GM12891 (cell line): ENCODE measurements around the gene CUL4A.

Experiments
- POLR2A ChIP-seq: IDR thresholded peaks from 2 replicates; pipeline ENCODE4 v1.6.1; 2011; ENCODE audit warnings: low read depth, low read length, control low read depth
- TAF1 ChIP-seq: IDR thresholded peaks from 2 replicates; pipeline ENCODE4 v1.6.1; 2011; ENCODE audit warnings: low read depth, low read length, control low read depth

DNA sequence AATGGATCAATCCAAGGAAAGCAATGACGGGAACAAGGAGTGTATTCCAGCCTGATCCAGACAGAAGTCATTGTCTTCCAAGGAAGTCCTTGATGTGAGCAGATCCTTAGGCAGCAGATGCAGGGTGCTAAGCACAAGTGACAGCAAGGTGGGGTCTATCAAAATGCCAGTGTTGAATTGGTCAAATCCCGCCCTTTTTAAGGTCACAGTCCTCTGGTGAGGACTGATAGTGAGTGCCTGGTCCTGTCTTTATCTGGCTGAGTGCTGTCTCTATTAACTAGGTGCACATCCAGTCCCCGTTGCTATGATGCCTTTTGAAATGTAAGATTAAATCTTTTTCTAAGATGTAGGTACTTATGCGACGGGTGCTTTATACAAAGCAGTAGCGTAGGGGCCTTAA lies 86.4 kb downstream of the CUL4A start:
- TF ChIP-seq TAF1: no peak
- TF ChIP-seq POLR2A: no peak
